ENCODE results near the gene INCENP. TPM values are rescaled to one million over a fixed set of nuclear protein-coding genes. Genes with fewer than 3 reads are reported as not detected.

The INCENP gene
- total and polyA plus RNA-seq, 10 of the 15 experiments (the other 5 are each of a cell fraction or from before 2014, with no cell fraction given) = 1.4 to 96.8 (median 29.0) TPM

DNA sequence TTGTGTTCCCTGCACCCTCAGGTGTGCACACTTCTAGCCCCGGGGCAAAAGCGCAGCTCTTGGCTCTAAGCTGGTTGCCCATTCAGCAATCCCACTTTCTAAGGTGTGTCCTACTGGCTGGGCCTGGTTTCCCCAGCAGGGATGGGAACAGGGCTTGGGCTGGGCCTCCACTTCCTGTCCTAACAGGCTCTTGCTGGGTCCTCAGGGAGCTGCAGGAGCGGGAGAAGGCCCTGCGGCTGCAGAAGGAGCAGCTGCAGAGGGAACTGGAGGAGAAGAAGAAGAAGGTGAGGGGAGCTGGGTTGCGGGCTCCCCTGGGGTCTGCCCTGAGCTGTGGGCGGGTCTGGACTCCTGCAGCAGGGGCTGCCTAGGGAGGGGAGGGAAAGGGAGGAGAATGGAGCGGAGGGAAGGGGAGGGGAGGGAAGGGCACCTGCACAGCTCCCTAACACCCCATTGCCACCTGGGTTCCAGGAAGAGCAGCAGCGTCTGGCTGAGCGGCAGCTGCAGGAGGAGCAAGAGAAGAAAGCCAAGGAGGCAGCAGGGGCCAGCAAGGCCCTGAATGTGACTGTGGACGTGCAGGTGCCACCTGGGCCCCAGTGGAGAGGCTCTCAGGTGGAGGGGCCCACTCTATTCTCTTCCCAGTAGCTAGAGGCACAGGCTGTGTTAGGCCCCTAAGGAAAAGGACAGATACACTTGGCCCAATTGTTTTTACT is 24.6 kb downstream of the INCENP start:
- no peak overlapping the region for H3K4me2 ChIP-seq (ENCODE audit: control insufficient read depth, insufficient read depth)
- no peak overlapping the region for H3K27ac ChIP-seq (ENCODE audit: control insufficient read depth, insufficient read depth)
- no peaks in the 10 kb centered on the region for H3K79me2 ChIP-seq (ENCODE audit: control insufficient read depth, insufficient read depth, low read length)
- no TSS peak for BruUV-seq (replicated peaks)
- ChIA-PET RAD21 (ENCODE audit: unreplicated experiment) (no interaction called here), POLR2A (no interaction called here), CTCF (interaction anchor here (1.1 kb wide), 1 partner anchor 162 kb away, joined by 3 read pairs; no protein-coding TSS in a partner anchor), SMC1A (ENCODE audit: uncharacterized antibody, unreplicated experiment) (no interaction called here)
- ATAC-seq (no peak), DNase-seq (ENCODE audit: low read depth, low spot score) (no peak), FAIRE-seq (no peak)
- H3K9ac ChIP-seq (ENCODE audit: control insufficient read depth, insufficient read depth, low read length) = no peak overlapping the region
- no peak overlapping the region for H3K4me3 ChIP-seq
- H3K9me3 ChIP-seq (replicated peaks; ENCODE audit: control insufficient read depth, insufficient read depth, low read length) = no peaks in the 10 kb centered on the region
- in situ Hi-C loops (cut with MboI) (no loop called here), intact Hi-C loops (cut with micrococcal nuclease; ENCODE audit: unreplicated experiment) (no loop called here)
- H3K27me3 ChIP-seq (replicated peaks in 1 of 2; ENCODE audit: control insufficient read depth in 2 of 2, insufficient read depth in 2 of 2, low read length in 1 of 2) = no peaks in the 10 kb centered on the region
- H3K4me1 ChIP-seq (ENCODE audit: control insufficient read depth, insufficient read depth, low read length) = no peaks in the 10 kb centered on the region
- peaks cover 56 to 61% of the 10 kb centered on the region in 2 experiments for H3K36me3 ChIP-seq (ENCODE audit: control insufficient read depth in 2 of 2, insufficient read depth in 2 of 2, low read length in 1 of 2)
- no peak overlapping the region for H2AFZ ChIP-seq (ENCODE audit: control insufficient read depth, low read depth, low read length)
- no peaks in the 10 kb centered on the region; the same call in none of the 2 replicates for H4K20me1 ChIP-seq (ENCODE audit: control insufficient read depth, insufficient read depth)
- 94% methylated on average over 9 of the region's 10 CpGs for WGBS (ENCODE audit: insufficient coverage, insufficient replicate concordance, low lambda C conversion rate, missing lambda C conversion rate)
- TF ChIP-seq ZBTB40 (IDR thresholded peaks at IDR 0.05; ENCODE audit: borderline replicate concordance) = no peak
- TF ChIP-seq ZSCAN29 (IDR thresholded peaks at IDR 0.05) = no peak
- TF ChIP-seq, protein P1, sequence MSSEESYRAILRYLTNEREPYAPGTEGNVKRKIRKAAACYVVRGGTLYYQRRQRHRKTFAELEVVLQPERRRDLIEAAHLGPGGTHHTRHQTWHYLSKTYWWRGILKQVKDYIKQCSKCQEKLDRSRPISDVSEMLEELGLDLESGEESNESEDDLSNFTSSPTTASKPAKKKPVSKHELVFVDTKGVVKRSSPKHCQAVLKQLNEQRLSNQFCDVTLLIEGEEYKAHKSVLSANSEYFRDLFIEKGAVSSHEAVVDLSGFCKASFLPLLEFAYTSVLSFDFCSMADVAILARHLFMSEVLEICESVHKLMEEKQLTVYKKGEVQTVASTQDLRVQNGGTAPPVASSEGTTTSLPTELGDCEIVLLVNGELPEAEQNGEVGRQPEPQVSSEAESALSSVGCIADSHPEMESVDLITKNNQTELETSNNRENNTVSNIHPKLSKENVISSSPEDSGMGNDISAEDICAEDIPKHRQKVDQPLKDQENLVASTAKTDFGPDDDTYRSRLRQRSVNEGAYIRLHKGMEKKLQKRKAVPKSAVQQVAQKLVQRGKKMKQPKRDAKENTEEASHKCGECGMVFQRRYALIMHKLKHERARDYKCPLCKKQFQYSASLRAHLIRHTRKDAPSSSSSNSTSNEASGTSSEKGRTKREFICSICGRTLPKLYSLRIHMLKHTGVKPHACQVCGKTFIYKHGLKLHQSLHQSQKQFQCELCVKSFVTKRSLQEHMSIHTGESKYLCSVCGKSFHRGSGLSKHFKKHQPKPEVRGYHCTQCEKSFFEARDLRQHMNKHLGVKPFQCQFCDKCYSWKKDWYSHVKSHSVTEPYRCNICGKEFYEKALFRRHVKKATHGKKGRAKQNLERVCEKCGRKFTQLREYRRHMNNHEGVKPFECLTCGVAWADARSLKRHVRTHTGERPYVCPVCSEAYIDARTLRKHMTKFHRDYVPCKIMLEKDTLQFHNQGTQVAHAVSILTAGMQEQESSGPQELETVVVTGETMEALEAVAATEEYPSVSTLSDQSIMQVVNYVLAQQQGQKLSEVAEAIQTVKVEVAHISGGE (CRISPR knock-in tag; IDR thresholded peaks at IDR 0.05) = no peak
- no peak for TF ChIP-seq YY1 (IDR thresholded peaks at IDR 0.05; ENCODE audit: low read depth, low read length)
- TF ChIP-seq, protein P2, sequence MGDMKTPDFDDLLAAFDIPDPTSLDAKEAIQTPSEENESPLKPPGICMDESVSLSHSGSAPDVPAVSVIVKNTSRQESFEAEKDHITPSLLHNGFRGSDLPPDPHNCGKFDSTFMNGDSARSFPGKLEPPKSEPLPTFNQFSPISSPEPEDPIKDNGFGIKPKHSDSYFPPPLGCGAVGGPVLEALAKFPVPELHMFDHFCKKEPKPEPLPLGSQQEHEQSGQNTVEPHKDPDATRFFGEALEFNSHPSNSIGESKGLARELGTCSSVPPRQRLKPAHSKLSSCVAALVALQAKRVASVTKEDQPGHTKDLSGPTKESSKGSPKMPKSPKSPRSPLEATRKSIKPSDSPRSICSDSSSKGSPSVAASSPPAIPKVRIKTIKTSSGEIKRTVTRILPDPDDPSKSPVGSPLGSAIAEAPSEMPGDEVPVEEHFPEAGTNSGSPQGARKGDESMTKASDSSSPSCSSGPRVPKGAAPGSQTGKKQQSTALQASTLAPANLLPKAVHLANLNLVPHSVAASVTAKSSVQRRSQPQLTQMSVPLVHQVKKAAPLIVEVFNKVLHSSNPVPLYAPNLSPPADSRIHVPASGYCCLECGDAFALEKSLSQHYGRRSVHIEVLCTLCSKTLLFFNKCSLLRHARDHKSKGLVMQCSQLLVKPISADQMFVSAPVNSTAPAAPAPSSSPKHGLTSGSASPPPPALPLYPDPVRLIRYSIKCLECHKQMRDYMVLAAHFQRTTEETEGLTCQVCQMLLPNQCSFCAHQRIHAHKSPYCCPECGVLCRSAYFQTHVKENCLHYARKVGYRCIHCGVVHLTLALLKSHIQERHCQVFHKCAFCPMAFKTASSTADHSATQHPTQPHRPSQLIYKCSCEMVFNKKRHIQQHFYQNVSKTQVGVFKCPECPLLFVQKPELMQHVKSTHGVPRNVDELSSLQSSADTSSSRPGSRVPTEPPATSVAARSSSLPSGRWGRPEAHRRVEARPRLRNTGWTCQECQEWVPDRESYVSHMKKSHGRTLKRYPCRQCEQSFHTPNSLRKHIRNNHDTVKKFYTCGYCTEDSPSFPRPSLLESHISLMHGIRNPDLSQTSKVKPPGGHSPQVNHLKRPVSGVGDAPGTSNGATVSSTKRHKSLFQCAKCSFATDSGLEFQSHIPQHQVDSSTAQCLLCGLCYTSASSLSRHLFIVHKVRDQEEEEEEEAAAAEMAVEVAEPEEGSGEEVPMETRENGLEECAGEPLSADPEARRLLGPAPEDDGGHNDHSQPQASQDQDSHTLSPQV (IDR thresholded peaks at IDR 0.05) = no peak
- TF ChIP-seq MLLT1 (IDR thresholded peaks at IDR 0.05) = no peak
- TF ChIP-seq NR2C1 (IDR thresholded peaks at IDR 0.05) = no peak
- no peak for TF ChIP-seq SMAD5 (IDR thresholded peaks at IDR 0.05; ENCODE audit: low read depth)
